ENCODE data around the gene ZNF521.

GRCh38 chr18:25016181-25016580 is 335.8 kb downstream of the ZNF521 start:
- no peak for TF ChIP-seq EZH2 (IDR thresholded peaks at IDR 0.05; ENCODE audit: low read length, unreplicated experiment)
- TF ChIP-seq CTCF (conservative IDR thresholded peaks at IDR 0.05; ENCODE audit: low read depth, low read length), result no peak
